WERI-Rb-1 (cell line): ENCODE data around the gene NUDT22.

ENCODE experiments used
- DNase-seq: peaks from one replicate; pipeline ENCODE4 v3.0.0-alpha.2; 2020
- H3K27ac ChIP-seq: fragments of 250-450 bp; sonication (Bioruptor Pico); 2 replicates; pipeline ENCODE4 v1.5.1; 2020; ENCODE audit warnings: mild to moderate bottlenecking, moderate library complexity
- H3K27me3 ChIP-seq: fragments of 250-450 bp; sonication (Bioruptor Pico); 2 replicates; pipeline ENCODE4 v1.5.1; 2021; ENCODE audit warnings: mild to moderate bottlenecking, low read depth, moderate library complexity; ENCODE audit not compliant: insufficient read depth, severe bottlenecking
- H3K36me3 ChIP-seq: fragments of 250-450 bp; sonication (Bioruptor Pico); 2 replicates; pipeline ENCODE4 v1.5.1; 2020; ENCODE audit warnings: mild to moderate bottlenecking, moderate library complexity
- H3K4me3 ChIP-seq: 2 replicates; pipeline ENCODE4 v1.5.1; 2011; ENCODE audit warnings: low read depth, mild to moderate bottlenecking, control low read depth, low read length
- H3K9me3 ChIP-seq: fragments of 250-450 bp; sonication (Bioruptor Pico); 2 replicates; pipeline ENCODE4 v1.5.1; 2021; ENCODE audit warnings: mild to moderate bottlenecking, moderate library complexity; ENCODE audit not compliant: severe bottlenecking
- TF ChIP-seq, protein P1 (sequence below): IDR thresholded peaks from 2 replicates; pipeline ENCODE4 v1.5.1; 2011; ENCODE audit warnings: low read depth, mild to moderate bottlenecking, control low read depth, inconsistent platforms, low read length

NUDT22 gene

GRCh38 chr11:64232182-64232966 lies 6.3 kb downstream of the NUDT22 start:
- Histone ChIP-seq H3K27ac (no peak overlapping the region), H3K4me3 (no peak overlapping the region), H3K36me3 (peaks cover 7% of the 10 kb centered on the region), H3K27me3 (no peaks in the 10 kb centered on the region), H3K9me3 (no peaks in the 10 kb centered on the region)
- no peak for DNase-seq
- TF ChIP-seq, protein P1, sequence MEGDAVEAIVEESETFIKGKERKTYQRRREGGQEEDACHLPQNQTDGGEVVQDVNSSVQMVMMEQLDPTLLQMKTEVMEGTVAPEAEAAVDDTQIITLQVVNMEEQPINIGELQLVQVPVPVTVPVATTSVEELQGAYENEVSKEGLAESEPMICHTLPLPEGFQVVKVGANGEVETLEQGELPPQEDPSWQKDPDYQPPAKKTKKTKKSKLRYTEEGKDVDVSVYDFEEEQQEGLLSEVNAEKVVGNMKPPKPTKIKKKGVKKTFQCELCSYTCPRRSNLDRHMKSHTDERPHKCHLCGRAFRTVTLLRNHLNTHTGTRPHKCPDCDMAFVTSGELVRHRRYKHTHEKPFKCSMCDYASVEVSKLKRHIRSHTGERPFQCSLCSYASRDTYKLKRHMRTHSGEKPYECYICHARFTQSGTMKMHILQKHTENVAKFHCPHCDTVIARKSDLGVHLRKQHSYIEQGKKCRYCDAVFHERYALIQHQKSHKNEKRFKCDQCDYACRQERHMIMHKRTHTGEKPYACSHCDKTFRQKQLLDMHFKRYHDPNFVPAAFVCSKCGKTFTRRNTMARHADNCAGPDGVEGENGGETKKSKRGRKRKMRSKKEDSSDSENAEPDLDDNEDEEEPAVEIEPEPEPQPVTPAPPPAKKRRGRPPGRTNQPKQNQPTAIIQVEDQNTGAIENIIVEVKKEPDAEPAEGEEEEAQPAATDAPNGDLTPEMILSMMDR, result no peak

DNA sequence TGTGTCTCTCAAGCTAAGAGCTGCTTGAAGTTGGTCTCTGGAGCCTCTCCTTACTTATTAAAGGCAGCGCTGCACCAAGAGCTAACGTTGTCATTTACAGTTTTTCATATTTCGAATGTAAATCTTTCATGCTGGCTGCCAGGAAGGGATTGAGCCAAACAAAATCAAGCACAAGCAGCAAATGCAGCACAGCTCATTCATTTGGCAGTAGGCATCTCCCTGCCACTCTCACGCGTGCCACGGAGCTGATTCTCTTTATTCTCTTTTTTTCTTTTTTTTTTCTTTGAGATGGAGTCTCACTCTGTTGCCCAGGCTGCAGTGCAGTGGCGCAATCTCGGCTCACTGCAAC lies 6.9 kb downstream of the NUDT22 start:
- peaks cover 11% of the 10 kb centered on the region for H3K36me3 ChIP-seq
- no peaks in the 10 kb centered on the region for H3K9me3 ChIP-seq
- TF ChIP-seq, protein P1, result no peak
- H3K27me3 ChIP-seq, result no peaks in the 10 kb centered on the region
- H3K27ac ChIP-seq, result no peak overlapping the region
- DNase-seq, result no peak
- H3K4me3 ChIP-seq, result no peak overlapping the region

GRCh38 chr11:64233913-64234586 lies 8.0 kb downstream of the NUDT22 start, which contains the start of gene VEGFB:
VEGFB (plus strand) TSS chr11:64234584; CDS start chr11:64234834, 250 bp downstream.
- H3K27me3 ChIP-seq, result no peaks in the 10 kb centered on the region
- TF ChIP-seq, protein P1, result no peak
- DNase-seq, result peak; percentile 79
- no peaks in the 10 kb centered on the region for H3K9me3 ChIP-seq
- H3K4me3 ChIP-seq, result peak within 1 kb of the TSS; percentile 65
- peaks cover 22% of the 10 kb centered on the region for H3K36me3 ChIP-seq
- peak within 1 kb of the TSS; percentile 61 for H3K27ac ChIP-seq

GRCh38 chr11:64234647-64235379 lies 8.7 kb downstream of the NUDT22 start:
- peak overlapping the region; percentile 41 for H3K4me3 ChIP-seq
- H3K27ac ChIP-seq, result peak overlapping the region; percentile 58
- no peaks in the 10 kb centered on the region for H3K27me3 ChIP-seq
- no peaks in the 10 kb centered on the region for H3K9me3 ChIP-seq
- TF ChIP-seq, protein P1, result no peak
- DNase-seq, result no peak
- peaks cover 22% of the 10 kb centered on the region for H3K36me3 ChIP-seq

DNA sequence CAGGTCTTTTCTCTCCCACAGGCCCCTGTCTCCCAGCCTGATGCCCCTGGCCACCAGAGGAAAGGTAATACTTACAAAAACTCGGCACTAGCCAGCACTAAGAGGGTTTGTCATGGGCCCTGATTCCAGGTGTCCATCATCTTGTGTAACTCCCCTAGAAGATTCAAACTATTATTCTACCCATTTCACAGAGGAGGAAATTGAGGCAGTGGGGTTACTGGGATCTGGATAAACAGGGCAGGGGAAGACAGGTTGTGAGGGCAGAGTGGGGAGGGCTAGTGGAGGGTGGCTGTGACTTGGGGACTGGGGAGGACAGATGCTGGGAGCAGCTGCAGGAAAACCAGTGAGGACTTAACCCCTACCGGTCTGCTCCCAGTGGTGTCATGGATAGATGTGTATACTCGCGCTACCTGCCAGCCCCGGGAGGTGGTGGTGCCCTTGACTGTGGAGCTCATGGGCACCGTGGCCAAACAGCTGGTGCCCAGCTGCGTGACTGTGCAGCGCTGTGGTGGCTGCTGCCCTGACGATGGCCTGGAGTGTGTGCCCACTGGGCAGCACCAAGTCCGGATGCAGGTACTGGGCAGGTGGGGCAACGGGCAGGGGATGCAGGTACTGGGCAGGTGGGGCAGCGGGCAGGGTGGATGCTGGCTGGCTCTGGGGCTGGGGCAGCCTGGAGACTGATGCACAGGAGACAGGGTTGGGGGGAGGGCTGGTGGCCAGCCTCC lies 9.5 kb downstream of the NUDT22 start:
- H3K9me3 ChIP-seq, result no peaks in the 10 kb centered on the region
- TF ChIP-seq, protein P1, result no peak
- H3K4me3 ChIP-seq, result peak overlapping the region; percentile 41
- H3K27me3 ChIP-seq, result no peaks in the 10 kb centered on the region
- no peak overlapping the region for H3K27ac ChIP-seq
- H3K36me3 ChIP-seq, result peaks cover 22% of the 10 kb centered on the region
- no peak for DNase-seq
